Panc1 (cell line): Measurements from ENCODE around the gene MOK. TPM values are rescaled to one million over a fixed set of nuclear protein-coding genes. Genes with fewer than 3 reads are reported as not detected.

Experiments
- ATAC-seq: fragments of 200-7000 bp; cut with Tn5 transposase; 2 replicates; pipeline ENCODE4 v1.9.1; 2020; ENCODE audit warnings: mild to moderate bottlenecking, moderate library complexity
- BruUV-seq: library from RNA; stranded (reverse); fragments of 400-500 nt; replicated peaks from 2 replicates; lab custom pipeline; 2021; lab: Mats Ljungman, UMichigan
- CTCF ChIA-PET: fragments of 300-600 bp; sonication (Branson Sonifier 250); formaldehyde crosslinking; loops from one replicate; lab custom pipeline; 2022; ENCODE audit warnings: antibody characterized with exemption; lab: Charles Lee
- POLR2A ChIA-PET: fragments of 300-600 bp; sonication (Branson Sonifier 250); formaldehyde crosslinking; loops from one replicate; lab custom pipeline; 2022; ENCODE audit warnings: antibody characterized with exemption; lab: Charles Lee
- DNase-seq: peaks from one replicate; pipeline ENCODE4 v3.0.0-alpha.2; 2010; ENCODE audit warnings: low read depth, low spot score
- H3K27ac ChIP-seq: 2 replicates; pipeline ENCODE4 v1.5.1; 2011; ENCODE audit warnings: mild to moderate bottlenecking, low read length, inconsistent platforms
- H3K27me3 ChIP-seq: fragments of 200-500 bp; sonication (Bioruptor generic); 2 replicates; pipeline ENCODE4 v1.6.0; 2014; ENCODE audit warnings: low read length, inconsistent platforms; ENCODE audit not compliant: control insufficient read depth, insufficient read depth
- H3K36me3 ChIP-seq: fragments of 200-500 bp; sonication (Bioruptor generic); 2 replicates; pipeline ENCODE4 v1.5.1; 2014; ENCODE audit warnings: inconsistent platforms, mild to moderate bottlenecking, low read length, moderate library complexity; ENCODE audit not compliant: control insufficient read depth, insufficient read depth
- H3K4me1 ChIP-seq: 2 replicates; pipeline ENCODE4 v1.5.1; 2011; ENCODE audit warnings: inconsistent platforms, mild to moderate bottlenecking, low read length, moderate library complexity; ENCODE audit not compliant: control insufficient read depth, insufficient read depth
- H3K4me3 ChIP-seq, 2 experiments: 2 replicates each; pipeline ENCODE4 v1.5.1; 2011 to 2012; ENCODE audit warnings: low read depth in 2 of 2, low read length in 2 of 2, mild to moderate bottlenecking in 2 of 2, inconsistent platforms in 1 of 2, moderate library complexity in 1 of 2
- H3K9me3 ChIP-seq: fragments of 200-500 bp; sonication (Bioruptor generic); 2 replicates; pipeline ENCODE4 v1.5.1; 2014; ENCODE audit warnings: low read depth, mild to moderate bottlenecking, inconsistent platforms, low read length, moderate library complexity; ENCODE audit not compliant: control insufficient read depth, insufficient read depth
- CTCF ChIP-seq: fragments of 450-650 bp; IDR thresholded peaks from 2 replicates; pipeline ENCODE4 v1.5.1; 2017; ENCODE audit warnings: mild to moderate bottlenecking
- POLR2AphosphoS5 ChIP-seq: IDR thresholded peaks from 2 replicates; pipeline ENCODE4 v1.6.1; 2012; ENCODE audit warnings: mild to moderate bottlenecking, low read depth, low read length, moderate library complexity
- REST ChIP-seq, 2 experiments: IDR thresholded peaks; 2 replicates each; pipeline ENCODE4 v1.6.1; 2011 to 2012; ENCODE audit warnings: low read depth in 2 of 2, control low read depth in 1 of 2, low read length in 1 of 2, mild to moderate bottlenecking in 1 of 2, moderate library complexity in 1 of 2; ENCODE audit not compliant: insufficient read depth in 1 of 2
- SIN3A ChIP-seq: IDR thresholded peaks from 2 replicates; pipeline ENCODE4 v1.6.1; 2012; ENCODE audit warnings: low read depth, mild to moderate bottlenecking, low read length, moderate library complexity, borderline replicate concordance; ENCODE audit not compliant: insufficient read depth
- TCF7L2 ChIP-seq: IDR thresholded peaks from 2 replicates; pipeline ENCODE4 v1.6.1; 2011; ENCODE audit warnings: mild to moderate bottlenecking, low read depth, low read length, inconsistent platforms
- in situ Hi-C: cut with HindIII; loops from 2 replicates; pipeline ENCODE4 v1.10.0; 2016; ENCODE audit warnings: low sequenced_read_pairs, low pct_unique_long_range_greater_than_20kb
- intact Hi-C: fragments of 100-400 bp; cut with micrococcal nuclease; formaldehyde crosslinking; loops from one replicate; pipeline ENCODE4 v1.10.0; 2022; ENCODE audit not compliant: unreplicated experiment
- total RNA-seq: library from RNA; stranded (reverse); gene quantifications from one replicate; pipeline ENCODE4 v1.2.1, GENCODE V29; 2021; ENCODE audit not compliant: unreplicated experiment

The MOK gene
- total RNA-seq, 1 experiment from 2014 or later, result 9.8 TPM

GRCh38 chr14:102293781-102294180 lies 11.2 kb downstream of the MOK start:
- H3K27me3 ChIP-seq, result no peaks in the 10 kb centered on the region
- in situ Hi-C loops (no loop called here), intact Hi-C loops (no loop called here)
- CTCF ChIA-PET, result interaction anchor here (0.7 kb wide), 1 partner anchor 11 kb away, joined by 4 read pairs; the partner anchor contains the start of gene MOK
- no peaks in the 10 kb centered on the region for H3K9me3 ChIP-seq
- H3K4me1 ChIP-seq, result peaks cover 17% of the 10 kb centered on the region
- POLR2A ChIA-PET, result interaction anchor here (0.6 kb wide), 1 partner anchor 20 kb away, joined by 8 read pairs; no protein-coding TSS in a partner anchor
- H3K36me3 ChIP-seq, result no peaks in the 10 kb centered on the region
- no peak overlapping the region for H3K27ac ChIP-seq
- ATAC-seq, result peak; percentile 50; the same call in 1 of the 2 replicates
- TF ChIP-seq TCF7L2 (no peak), POLR2AphosphoS5 (no peak), REST (IDR thresholded peaks at IDR 0.05; ENCODE audit: insufficient read depth in 1 of 2, low read depth in 2 of 2, low read length in 1 of 2) (no peak)
- no peak for DNase-seq
- no peak overlapping the region for H3K4me3 ChIP-seq
- BruUV-seq, result no TSS peak

GRCh38 chr14:102292441-102292840 lies 12.5 kb downstream of the MOK start:
- CTCF ChIA-PET, result no interaction called here
- peaks cover 17% of the 10 kb centered on the region for H3K4me1 ChIP-seq
- ATAC-seq, result no peak

More at GRCh38 chr14:102292441-102292840, 12.5 kb downstream of the MOK start:
- no peak for DNase-seq
- Histone ChIP-seq H3K9me3 (no peaks in the 10 kb centered on the region), H3K27me3 (no peaks in the 10 kb centered on the region), H3K36me3 (no peaks in the 10 kb centered on the region), H3K27ac (no peak overlapping the region), H3K4me3 (no peak overlapping the region)
- intact Hi-C loops (no loop called here), in situ Hi-C loops (no loop called here)
- TF ChIP-seq TCF7L2 (no peak), CTCF (no peak), SIN3A (no peak), POLR2AphosphoS5 (no peak), REST (IDR thresholded peaks at IDR 0.05; ENCODE audit: insufficient read depth in 1 of 2, low read depth in 2 of 2, low read length in 1 of 2) (no peak)
- no TSS peak for BruUV-seq
- POLR2A ChIA-PET, result interaction anchor here (0.6 kb wide), 2 partner anchors 114 to 173 kb away, joined by 3 to 4 read pairs; no protein-coding TSS in a partner anchor
